Ishikawa (cell line): ENCODE measurements around the gene PIGL.

Experiments used
- EP300 ChIP-seq: IDR thresholded peaks from 2 replicates; pipeline ENCODE4 v1.6.1; 2012; ENCODE audit warnings: borderline replicate concordance
- TF ChIP-seq, protein P1 (sequence below): IDR thresholded peaks from 2 replicates; pipeline ENCODE4 v1.6.1; 2012

DNA sequence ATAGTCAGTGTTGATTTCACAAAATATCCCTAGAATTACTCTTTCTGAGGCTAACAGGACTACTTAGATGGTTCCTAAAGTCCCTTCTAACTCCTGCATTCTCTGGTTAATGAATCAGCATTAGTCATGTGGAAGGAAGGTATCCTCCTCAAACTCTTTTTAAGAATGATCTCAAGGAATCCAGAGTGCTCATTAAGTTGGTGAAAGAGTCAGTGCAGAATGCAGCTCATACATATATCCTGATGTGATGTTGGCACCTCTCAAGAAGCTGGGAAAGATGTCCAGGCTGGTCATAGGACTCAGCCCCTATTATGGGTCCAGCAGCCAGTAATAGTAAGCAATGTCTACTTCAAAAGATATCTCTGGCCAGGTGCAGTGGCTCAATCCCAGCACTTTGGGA lies 65.5 kb downstream of the PIGL start:
- TF ChIP-seq EP300, result peak; percentile 20; the same call in 1 of the 2 replicates
- TF ChIP-seq, protein P1, sequence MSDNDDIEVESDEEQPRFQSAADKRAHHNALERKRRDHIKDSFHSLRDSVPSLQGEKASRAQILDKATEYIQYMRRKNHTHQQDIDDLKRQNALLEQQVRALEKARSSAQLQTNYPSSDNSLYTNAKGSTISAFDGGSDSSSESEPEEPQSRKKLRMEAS, result no peak
